Endothelial cell of hepatic sinusoid (primary cell): ENCODE results near the gene SPDYE6.
"Not testable (repeated sequence)": the region's sequence is repeated elsewhere in the genome, so short reads cannot be mapped to it uniquely, and the experiment has no call there.

ENCODE experiments used
- in situ Hi-C: cut with HindIII; loops from 2 replicates; pipeline ENCODE4 v1.10.0; 2017; ENCODE audit warnings: low sequenced_read_pairs

The SPDYE6 gene, protein sequence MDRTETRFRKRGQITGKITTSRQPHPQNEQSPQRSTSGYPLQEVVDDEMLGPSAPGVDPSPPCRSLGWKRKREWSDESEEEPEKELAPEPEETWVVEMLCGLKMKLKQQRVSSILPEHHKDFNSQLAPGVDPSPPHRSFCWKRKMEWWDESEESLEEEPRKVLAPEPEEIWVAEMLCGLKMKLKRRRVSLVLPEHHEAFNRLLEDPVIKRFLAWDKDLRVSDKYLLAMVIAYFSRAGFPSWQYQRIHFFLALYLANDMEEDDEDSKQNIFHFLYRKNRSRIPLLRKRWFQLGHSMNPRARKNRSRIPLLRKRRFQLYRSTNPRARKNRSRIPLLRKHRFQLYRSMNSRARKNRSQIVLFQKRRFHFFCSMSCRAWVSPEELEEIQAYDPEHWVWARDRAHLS

DNA sequence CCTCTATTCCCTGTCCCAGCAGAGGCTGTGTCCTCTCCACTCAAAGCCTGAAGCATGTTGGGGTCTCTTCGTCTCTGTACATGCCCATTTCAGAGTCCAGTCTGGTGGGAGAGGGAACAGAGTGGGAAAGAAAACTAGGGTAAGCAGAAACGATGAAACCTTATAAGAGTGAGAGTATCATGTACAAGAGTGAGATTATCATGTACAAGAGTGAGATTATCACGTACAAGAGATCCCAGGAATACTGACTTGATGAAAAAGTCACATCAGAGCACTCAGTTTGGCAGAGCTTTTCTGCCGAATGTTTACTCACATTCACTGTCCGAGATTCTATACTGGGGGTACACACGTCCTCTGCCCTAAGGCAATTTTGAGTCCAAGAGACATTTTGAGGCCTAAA is at the start of gene SPDYE6:
Gene SPDYE6, minus strand, starts transcription at position 101 of the 400 bp plus-strand sequence. CDS start 421 bp downstream, outside the sequence.
- in situ Hi-C loops, result not testable (repeated sequence)

DNA sequence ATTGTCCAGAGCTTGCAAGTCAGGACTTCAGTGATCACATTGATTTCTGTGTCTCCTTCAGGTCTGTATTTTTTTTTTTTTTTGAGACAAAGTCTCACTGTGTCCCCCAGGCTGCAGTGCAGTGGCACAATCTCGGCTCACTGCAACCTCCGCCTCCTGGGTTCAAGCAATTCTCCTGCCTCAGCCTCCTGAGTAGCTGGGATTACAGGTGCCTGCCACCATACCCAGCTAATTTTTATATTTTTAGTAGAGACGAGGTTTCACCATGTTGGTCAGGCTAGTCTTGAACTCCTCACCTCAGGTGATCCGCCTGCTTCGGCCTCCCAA is 48.6 kb upstream of the SPDYE6 start:
- in situ Hi-C loops, result not testable (repeated sequence)

DNA sequence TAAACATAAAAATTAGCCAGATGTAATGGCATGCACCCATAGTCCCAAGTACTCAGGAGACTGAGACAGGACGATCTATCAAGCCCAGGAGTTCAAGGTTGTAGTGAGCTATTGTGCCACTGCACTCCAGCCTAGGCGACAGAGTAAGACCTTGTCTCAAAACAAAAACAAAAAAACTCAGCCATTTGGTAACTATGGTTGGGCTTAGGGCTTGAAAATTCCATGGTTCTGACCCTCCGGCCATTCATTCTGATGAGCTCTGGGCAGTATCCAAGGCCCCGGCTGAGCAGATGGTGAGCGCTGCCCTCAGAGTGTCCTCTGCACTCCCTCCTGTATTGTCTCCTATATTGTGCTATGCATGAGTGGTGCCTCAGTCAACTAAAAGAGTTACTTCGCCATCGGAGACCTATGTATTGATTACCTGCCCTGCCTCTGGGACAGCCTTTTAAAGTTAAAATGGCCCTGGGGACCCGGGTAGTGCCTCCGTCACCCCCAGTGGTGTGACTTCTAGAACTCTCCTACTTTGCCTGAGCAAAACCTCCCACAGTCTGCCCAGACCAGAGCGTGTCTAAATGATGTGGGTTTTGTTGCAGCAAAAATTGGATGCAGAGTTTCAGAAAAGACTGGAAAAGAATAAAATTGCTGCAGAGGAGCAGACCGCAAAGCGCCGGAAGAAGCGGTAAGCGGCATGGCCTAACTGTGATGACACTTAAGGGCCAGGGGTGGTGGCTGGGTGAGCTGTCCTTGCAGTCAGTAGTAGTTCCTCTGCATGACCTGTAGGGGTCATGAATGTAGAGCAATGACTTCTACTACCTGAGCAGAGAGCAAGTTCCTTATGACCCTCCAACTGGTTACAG is 48.0 kb upstream of the SPDYE6 start:
- in situ Hi-C loops, result no loop called here

DNA sequence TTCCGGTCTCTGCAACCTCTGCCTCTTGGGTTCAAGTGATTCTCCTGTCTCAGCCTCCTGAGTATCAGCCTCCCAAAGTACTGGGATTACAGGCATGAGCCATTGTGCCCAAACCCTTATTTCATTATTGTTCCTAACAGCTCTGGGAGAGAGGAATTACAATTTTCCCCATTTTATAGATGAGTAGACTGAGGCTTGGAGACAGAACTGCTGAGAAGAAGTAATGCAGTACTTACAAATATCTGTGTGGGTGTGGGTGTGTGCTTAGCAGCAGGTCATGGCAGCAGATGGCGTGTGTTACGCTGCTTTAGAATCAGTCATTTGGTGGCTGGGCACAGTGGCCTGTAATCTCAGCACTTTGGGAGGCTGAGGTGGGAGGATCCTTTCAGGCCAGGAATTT is 47.3 kb upstream of the SPDYE6 start:
- in situ Hi-C loops, result no loop called here

DNA sequence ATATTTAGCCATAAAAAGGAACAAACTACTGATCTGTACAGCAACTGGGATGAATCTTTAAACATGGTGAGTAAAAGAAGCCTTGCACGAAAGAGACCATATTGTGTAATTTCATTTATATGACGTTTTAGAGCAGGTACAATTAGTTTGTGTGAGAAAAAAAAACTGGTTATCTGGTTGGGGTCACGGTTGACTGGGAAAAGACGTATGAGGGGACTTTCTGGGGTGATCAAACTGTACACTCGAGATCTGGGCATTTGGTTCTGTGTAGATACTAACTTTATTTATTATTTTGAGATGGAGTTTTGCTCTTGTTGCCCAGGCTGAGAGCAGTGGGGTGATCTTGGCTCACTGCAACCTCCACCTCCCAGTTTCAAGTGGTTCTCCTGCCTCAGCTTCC is 44.1 kb upstream of the SPDYE6 start:
- in situ Hi-C loops, result no loop called here

DNA sequence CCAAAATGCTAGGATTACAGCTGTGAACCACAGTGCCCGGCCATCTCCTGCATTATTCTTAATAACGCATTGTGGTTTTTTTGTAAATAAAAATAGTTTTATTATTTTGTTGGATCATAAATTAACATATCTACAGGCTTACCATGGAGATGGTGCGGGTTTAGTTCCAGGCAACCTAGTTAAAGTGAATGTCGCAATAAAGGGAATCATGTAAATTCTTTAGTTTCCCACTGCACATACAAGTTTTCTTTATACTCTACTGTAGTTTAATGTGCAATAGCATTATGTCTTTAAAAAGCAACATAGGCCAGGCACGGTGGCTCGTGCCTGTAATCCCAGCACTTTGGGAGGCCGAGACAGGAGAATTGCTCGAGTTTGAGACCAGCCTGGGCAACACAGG is 42.3 kb upstream of the SPDYE6 start:
- in situ Hi-C loops, result loop anchor here (5.0 kb wide), 1 partner anchor 111 kb away; the partner anchor contains the start of gene SH2B2

DNA sequence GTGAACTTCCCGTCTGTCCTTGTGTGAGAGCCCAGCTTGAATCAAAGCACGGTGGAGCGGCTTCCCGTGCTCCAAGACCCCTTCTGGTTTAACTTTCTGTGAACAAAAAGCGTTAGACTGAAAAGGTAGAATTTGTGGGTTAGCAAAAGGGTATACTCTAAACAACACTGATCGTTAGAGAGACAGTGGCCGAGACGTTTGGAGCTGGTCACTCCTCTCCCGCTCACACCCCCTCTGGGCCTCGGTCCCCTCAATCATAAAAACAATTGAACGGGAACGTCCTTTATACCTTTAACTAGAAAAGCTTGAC is 40.4 kb upstream of the SPDYE6 start:
- in situ Hi-C loops, result loop anchor here (5.0 kb wide), 1 partner anchor 109 kb away; the partner anchor contains the start of gene SH2B2

DNA sequence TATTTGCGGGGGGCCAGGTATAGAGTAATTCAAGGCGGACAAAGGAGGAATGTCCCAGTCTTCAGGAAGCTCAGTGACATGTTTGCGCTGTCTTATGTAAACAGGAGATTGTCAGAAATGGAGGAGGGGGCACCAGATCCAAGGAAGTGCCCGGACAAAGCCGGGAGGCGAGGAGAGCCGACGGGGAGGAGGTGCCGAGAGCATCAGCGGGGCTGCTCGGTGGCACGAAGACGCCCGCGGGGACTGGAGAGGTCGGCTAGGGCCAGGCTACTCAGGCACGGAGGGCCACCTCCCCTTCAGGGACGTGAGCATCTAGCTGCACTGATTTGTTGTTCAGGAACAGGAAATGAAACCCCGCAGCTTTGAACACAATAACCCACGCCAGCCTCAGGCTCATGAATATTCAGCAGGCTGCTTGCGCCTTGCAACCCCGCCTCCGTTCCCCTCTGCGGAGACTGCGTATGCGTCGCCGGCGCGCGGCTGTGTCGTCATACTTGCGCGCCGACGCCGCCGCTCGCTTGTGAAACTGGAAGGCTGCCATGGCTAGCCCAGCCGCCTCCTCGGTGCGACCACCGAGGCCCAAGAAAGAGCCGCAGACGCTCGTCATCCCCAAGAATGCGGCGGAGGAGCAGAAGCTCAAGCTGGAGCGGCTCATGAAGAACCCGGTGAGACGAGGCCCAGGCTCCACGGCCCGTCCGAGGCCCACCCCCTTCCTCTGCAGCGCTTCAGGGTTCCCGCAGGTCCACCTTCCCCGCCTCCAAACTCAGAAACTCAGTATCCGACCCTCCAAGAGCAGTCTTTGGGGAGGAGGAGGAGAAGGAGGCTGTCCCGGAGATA is 39.8 kb upstream of the SPDYE6 start, which contains the start of gene PRKRIP1:
Gene PRKRIP1, plus strand, starts transcription at position 491 of the 837 bp plus-strand sequence. Its CDS starts 49 bp downstream, at position 540.
- in situ Hi-C loops, result loop anchor here (5.0 kb wide), 1 partner anchor 109 kb away; the partner anchor contains the start of gene SH2B2

DNA sequence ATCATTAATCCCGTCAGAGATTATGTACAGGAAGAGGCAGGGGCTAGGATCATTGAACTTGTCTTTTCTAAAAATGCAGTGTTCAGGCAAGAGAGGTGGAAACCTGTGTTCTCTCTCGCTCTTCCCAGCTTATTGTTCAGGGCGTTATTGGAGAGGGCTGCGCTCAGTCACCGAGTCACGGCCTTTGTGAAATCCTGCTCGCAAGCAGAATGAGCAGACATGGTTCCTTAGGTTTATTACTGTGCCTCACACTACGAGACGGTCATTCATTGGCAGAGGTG is 39.3 kb upstream of the SPDYE6 start:
- in situ Hi-C loops, result loop anchor here (5.0 kb wide), 1 partner anchor 108 kb away; the partner anchor contains the start of gene SH2B2

DNA sequence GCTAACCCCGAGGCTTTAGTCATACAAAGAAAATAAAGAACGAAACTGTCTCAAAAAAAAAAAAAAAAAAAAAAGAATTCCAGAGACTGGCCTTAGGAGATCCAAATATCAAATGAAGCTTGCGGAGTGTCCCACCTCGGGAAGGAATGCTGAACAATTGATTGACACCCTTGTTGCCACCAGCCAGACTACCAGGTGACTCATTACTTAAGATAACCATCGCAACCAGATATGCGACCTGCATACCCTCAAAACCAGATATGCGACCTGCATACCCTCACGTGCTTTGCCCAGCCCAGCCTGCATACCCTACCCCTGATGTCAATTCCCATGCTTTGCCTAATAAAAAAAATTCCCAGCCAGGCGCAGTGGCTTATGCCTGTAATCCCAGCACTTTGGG is 37.2 kb upstream of the SPDYE6 start:
- in situ Hi-C loops, result no loop called here

DNA sequence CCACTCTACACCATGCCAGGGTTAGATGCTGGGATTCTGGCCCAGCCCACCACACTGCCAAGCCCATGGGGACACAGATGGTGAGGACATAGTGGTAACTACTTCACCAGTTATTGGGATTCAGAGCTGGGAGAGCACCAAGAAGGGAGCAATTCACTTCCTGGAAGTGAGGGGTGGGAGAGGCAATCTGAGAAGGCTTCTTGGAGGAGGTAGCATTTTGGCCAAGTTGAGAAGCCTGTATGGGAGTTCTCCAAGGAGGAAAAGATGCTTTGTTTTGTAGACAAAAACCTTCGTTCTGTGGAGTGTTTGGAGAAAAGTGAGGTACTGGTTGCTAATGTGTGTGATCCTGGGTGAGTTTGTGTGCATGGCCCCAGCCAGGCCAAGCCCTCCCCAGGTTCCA is 36.1 kb upstream of the SPDYE6 start:
- in situ Hi-C loops, result no loop called here

DNA sequence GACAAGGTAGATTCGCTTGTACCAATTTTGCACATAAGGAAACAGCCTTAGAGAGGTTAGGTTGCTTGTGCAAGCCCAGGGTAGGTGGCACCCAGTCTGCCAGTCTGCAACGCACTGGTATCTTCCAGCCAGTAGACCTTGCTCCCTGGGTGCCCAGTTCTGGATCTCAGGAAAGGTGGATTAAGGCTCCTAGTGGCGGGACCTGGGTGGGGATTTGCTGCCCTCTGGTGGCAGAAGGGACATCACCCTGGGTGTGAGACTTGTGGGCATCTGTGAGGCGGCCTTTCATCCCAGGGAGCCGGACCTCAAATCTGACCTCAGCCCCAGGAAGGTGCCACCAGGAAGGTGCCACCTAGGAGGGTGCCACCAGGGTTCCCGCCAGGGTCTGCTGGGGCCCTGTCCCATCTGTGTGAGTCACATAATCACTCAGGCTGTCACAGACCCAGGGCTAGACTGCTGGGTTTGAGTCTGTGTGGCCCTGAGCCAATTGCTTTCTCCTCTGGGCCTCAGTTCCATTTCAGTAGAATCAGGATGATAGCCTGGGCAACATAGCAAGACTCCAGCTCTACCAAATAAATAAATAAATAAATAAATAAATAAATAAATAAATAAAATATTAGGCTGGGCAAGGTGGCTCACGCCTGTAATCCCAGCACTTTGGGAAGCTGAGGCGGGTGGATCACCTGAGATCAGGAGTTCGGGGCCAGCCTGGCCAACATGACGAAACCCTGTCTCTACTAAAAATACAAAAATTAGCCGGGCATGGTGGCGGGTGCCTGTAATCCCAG is 34.6 kb upstream of the SPDYE6 start:
- in situ Hi-C loops, result no loop called here

DNA sequence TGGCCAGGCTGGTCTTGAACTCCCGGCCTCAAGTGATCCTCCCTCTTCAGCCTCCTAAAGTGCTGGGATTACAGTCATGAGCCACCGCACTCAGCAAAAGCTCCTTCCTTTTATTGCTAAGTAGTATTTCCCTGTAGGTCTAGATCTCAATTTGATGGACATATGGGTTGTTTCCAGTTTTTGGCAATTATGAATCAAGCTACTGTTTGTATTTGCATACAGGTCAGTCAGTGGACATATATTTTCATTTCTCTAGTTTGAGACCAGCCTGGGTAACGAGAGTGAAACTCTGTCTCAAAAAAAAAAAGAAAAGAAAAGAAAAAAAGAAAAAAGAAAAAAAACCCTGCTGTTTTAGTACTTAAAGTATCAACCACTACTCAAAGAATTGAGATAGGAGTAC is 33.6 kb upstream of the SPDYE6 start:
- in situ Hi-C loops, result no loop called here

DNA sequence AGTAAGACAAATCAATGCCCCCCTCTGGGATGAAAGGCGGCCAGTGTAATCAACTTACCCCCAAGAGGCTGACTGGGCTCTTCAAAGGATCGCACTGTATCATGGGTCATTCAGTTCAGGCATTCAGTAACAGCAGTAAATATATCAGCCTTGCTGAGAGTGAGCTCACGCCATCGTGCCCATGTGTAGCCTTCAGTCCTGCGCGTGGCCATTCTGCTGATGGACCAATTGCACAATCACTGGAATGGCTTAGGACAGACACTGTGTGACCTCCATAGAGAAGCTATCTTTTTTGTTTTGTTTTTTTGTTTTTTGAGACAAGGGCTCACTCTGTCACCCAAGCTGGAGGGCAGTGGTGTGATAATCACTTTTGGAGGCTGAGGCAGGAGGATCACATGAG is 30.8 kb upstream of the SPDYE6 start:
- in situ Hi-C loops, result no loop called here

DNA sequence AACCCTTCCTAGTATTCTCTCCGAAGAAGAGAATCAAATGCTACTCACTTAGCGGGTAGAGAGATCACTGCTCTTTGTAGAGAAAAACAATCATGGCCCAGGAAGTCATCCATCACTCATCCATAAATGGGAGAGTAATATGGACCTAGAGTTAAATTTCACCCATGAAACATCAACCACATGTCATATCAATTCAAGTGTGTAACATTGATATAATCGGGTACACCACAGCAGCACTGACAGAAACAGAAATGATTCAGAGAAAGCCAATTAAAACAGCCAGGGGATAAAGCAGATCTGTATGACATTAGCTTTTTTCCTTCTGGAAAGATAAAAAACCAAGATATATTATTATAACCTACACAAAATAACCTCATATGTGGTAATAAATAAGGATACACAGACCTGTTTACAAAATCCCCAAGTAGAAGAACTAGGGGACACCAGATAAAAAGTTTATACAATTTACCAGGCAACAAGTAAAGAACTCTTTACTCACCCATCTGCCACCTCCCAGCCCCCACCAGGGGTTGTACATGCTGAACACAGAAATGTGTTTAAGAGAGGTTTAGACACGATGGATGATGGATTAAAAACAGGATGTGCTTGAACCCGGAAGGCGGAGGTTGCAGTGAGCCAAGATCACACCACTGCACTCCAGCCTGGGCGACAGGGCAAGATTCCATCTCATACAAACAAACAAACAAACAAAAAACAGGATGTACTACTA is 25.6 kb upstream of the SPDYE6 start:
- in situ Hi-C loops, result not testable (repeated sequence)

DNA sequence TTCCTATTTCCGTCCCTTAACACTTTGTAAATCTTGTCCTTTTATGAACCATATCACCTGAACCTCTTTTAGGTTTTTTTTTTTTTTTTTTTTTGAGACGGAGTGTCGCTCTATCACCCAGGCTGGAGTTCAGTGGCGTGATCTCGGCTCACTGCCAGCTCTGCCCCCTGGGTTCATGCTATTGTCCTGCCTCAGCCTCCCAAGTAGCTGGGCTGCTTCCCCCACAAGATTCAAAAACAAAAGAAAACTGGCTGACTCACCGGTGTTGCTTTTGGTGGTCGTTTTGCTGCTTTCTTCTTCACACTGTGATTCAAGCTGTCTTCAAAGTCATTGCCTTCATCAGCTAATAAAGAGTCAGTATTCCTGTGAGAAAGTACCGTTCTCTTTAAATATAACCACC is 24.6 kb upstream of the SPDYE6 start:
- in situ Hi-C loops, result not testable (repeated sequence)

DNA sequence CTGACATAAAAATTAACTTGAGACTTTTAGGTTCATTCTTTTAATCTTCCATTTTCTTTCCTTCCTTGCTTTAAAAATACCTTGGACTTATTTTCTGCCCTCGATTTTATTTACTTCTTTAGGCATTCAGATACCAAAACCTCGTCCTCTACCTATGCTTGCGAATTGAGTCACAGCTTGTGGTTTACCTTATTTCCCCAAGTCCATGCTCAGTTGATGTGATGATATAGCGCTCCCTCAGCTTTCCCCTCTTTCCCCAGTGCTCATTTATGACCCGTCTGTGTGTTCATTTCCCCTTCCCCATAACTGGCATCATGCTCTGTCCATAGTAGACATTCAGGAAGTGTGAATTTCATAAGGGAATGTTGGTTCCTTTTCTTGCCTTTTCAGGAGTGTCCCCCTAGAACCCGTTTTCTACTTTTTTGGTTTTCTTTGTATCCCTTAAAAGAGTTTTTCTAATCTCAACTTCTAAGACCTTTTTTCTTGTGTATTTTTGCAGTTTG is 20.8 kb upstream of the SPDYE6 start:
- in situ Hi-C loops, result no loop called here

DNA sequence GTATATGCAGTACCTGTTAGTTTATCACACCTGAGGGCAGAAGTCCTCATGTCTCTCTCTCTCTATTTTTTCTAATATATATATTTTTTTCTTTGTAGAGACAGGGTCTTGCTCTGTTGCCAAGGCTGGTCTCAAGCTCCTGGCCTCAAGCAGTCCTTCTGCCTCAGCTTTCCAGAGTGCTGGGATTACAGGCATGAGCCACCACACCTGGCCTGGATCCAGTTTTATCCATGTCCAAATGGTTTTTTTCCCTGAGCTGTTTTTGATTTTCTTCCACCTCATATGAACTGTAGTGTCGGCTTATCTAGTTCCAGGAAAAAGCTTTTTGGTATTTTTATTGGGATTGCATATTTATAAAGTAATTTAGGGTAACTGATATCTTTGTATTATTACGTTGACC is 16.6 kb upstream of the SPDYE6 start:
- in situ Hi-C loops, result not testable (repeated sequence)

DNA sequence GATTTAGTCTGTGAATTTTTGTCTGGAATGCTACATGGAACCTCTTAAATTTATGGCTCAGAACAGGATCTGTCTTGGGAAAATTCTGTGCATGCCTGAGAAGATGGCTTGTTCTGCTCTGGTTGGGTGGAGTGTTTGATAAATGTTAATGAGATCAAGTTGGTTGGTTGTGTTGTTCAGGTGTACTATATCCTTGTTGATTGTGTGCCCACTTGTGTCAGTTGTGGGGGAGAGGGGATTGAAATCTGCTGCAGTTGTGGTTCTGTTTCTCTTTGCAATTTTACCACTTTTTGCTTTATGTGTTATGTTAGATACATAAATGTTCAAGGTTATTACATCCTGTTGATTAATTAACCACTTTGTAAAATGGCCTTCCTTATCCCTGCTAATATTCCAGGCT is 13.8 kb upstream of the SPDYE6 start:
- in situ Hi-C loops, result not testable (repeated sequence)

DNA sequence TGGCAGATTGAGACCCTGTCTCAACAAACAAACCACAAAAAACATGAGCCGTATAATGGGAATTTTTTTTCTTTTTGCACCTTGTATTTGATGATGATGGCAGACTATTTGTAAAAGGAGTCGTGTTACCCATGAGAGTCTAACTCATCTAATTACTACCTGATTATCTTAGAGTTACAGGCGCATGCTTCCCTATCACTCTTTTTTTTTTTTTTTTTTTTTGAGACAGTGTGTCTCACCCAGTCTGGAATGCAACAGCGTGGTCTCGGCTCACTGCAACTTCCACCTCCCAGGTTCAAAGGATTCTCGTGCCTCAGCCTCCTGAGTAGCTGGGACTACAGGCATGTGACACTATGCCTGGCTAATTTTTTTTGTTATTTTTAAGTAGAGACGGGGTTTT is 9.1 kb upstream of the SPDYE6 start:
- in situ Hi-C loops, result not testable (repeated sequence)
